Measurements from ENCODE around the gene GABARAPL2. TPM values are rescaled to one million over a fixed set of nuclear protein-coding genes. Genes with fewer than 3 reads are reported as not detected.
"Not testable (repeated sequence)": the region's sequence is repeated elsewhere in the genome, so short reads cannot be mapped to it uniquely, and the experiment has no call there.

Gene GABARAPL2
- polyA plus RNA-seq, 2 of the 4 experiments (the other 2 are of a cell fraction) = 80.6 to 107 TPM

DNA sequence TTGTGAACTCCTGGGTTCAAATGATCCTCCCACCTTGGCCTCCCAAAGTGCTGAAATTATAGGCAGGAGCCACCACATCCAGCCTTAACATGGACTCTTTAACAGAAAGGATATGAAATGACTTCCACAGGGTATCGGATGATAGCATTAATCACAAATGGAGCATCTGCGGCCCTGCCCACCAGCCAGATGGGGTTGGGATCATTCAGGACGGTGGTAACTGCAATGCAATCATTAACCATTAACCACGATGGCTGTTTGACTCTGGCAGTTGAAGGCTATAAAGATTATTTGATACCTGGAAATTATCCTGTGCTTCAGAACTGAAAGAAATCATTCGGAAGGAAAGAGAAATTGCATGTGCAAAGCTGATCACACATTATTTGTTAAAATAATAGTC, 24.9 kb upstream of the GABARAPL2 start:
- Histone ChIP-seq H3K27ac (no peak overlapping the region), H3K4me3 (no peak overlapping the region), H3K4me2 (no peak overlapping the region), H3K9me3 (no peaks in the 10 kb centered on the region), H3K4me1 (no peaks in the 10 kb centered on the region)
- FAIRE-seq = no peak
- 75% methylated on average over 5 of the region's 5 CpGs for WGBS (ENCODE audit: missing lambda C conversion rate)
- TF ChIP-seq EP300 (IDR thresholded peaks at IDR 0.05) = no peak
- TF ChIP-seq, protein P1, sequence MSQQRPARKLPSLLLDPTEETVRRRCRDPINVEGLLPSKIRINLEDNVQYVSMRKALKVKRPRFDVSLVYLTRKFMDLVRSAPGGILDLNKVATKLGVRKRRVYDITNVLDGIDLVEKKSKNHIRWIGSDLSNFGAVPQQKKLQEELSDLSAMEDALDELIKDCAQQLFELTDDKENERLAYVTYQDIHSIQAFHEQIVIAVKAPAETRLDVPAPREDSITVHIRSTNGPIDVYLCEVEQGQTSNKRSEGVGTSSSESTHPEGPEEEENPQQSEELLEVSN (IDR thresholded peaks at IDR 0.05; ENCODE audit: borderline replicate concordance, low read depth) = no peak
- TF ChIP-seq, protein P2, sequence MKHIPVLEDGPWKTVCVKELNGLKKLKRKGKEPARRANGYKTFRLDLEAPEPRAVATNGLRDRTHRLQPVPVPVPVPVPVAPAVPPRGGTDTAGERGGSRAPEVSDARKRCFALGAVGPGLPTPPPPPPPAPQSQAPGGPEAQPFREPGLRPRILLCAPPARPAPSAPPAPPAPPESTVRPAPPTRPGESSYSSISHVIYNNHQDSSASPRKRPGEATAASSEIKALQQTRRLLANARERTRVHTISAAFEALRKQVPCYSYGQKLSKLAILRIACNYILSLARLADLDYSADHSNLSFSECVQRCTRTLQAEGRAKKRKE (CRISPR knock-in tag; IDR thresholded peaks at IDR 0.05; ENCODE audit: low read depth) = no peak
- TF ChIP-seq HOXB5 (CRISPR knock-in tag; IDR thresholded peaks at IDR 0.05) = no peak
- TF ChIP-seq MAFK (IDR thresholded peaks at IDR 0.05; ENCODE audit: partially characterized antibody) = no peak
- no peak for TF ChIP-seq POLR2A (IDR thresholded peaks at IDR 0.05; ENCODE audit: low read length)
- TF ChIP-seq, protein P3, sequence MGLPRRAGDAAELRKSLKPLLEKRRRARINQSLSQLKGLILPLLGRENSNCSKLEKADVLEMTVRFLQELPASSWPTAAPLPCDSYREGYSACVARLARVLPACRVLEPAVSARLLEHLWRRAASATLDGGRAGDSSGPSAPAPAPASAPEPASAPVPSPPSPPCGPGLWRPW (IDR thresholded peaks at IDR 0.05) = no peak
- TF ChIP-seq FOXS1 (CRISPR knock-in tag; IDR thresholded peaks at IDR 0.05) = no peak
- TF ChIP-seq, protein P4, sequence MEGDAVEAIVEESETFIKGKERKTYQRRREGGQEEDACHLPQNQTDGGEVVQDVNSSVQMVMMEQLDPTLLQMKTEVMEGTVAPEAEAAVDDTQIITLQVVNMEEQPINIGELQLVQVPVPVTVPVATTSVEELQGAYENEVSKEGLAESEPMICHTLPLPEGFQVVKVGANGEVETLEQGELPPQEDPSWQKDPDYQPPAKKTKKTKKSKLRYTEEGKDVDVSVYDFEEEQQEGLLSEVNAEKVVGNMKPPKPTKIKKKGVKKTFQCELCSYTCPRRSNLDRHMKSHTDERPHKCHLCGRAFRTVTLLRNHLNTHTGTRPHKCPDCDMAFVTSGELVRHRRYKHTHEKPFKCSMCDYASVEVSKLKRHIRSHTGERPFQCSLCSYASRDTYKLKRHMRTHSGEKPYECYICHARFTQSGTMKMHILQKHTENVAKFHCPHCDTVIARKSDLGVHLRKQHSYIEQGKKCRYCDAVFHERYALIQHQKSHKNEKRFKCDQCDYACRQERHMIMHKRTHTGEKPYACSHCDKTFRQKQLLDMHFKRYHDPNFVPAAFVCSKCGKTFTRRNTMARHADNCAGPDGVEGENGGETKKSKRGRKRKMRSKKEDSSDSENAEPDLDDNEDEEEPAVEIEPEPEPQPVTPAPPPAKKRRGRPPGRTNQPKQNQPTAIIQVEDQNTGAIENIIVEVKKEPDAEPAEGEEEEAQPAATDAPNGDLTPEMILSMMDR (IDR thresholded peaks at IDR 0.05) = no peak
- no peak for TF ChIP-seq JUNB (IDR thresholded peaks at IDR 0.05)
- TF ChIP-seq TP53 (CRISPR knock-in tag; IDR thresholded peaks at IDR 0.05) = no peak
- TF ChIP-seq EHMT2 (IDR thresholded peaks at IDR 0.05; ENCODE audit: low read depth) = no peak
- no peak for TF ChIP-seq HDAC2 (IDR thresholded peaks at IDR 0.05)
- TF ChIP-seq CBX2 (IDR thresholded peaks at IDR 0.05; ENCODE audit: borderline replicate concordance, low read depth) = no peak
- TF ChIP-seq CEBPB (IDR thresholded peaks at IDR 0.05) = no peak
- TF ChIP-seq RARB (CRISPR knock-in tag; IDR thresholded peaks at IDR 0.05) = no peak
- no peak for TF ChIP-seq FOSB (CRISPR knock-in tag; IDR thresholded peaks at IDR 0.05)
- no peak for TF ChIP-seq RNF2 (IDR thresholded peaks at IDR 0.05; ENCODE audit: borderline replicate concordance, low read depth)
- no peak for TF ChIP-seq JUN (IDR thresholded peaks at IDR 0.05)
- DNase-seq (ENCODE audit: low read depth in 1 of 2, low spot score in 1 of 2) = no peak
- ChIA-PET CTCF (interaction anchor here (0.6 to 1.0 kb wide), 3 partner anchors 24 to 548 kb away, joined by 3 read pairs; no protein-coding TSS in a partner anchor), POLR2A (no interaction called here)
- no peak for ATAC-seq

DNA sequence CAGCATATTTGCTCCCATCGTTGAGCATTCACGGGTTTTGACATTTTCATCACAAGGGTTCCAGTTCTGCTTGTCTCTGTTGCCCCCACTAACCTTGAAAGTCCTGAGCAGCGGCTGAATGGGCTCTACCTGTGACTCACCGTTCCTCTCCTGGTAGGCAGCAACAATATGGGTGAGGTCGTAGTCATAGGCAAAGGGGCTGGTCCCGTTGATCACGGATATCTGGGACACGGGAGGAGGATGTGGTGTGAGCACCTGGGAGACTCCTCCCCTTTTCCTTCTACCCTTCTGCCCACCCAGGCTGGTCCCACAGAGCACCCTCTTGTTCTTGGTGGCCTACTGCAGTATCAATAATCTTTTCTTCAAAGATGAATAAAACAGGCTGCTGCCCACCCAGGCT, 23.7 kb upstream of the GABARAPL2 start:
- H3K4me2 ChIP-seq; H3K9me3 ChIP-seq; H3K27ac ChIP-seq; ATAC-seq; H3K4me1 ChIP-seq; DNase-seq (ENCODE audit: low read depth in 1 of 2, low spot score in 1 of 2); POLR2A ChIA-PET; H3K4me3 ChIP-seq; FAIRE-seq: not testable (repeated sequence)
- 81% methylated on average over 8 of the region's 8 CpGs for WGBS (ENCODE audit: missing lambda C conversion rate)
- CTCF ChIA-PET = interaction anchor here (1.0 kb wide), 1 partner anchor 26 kb away, joined by 3 read pairs; no protein-coding TSS in a partner anchor

DNA sequence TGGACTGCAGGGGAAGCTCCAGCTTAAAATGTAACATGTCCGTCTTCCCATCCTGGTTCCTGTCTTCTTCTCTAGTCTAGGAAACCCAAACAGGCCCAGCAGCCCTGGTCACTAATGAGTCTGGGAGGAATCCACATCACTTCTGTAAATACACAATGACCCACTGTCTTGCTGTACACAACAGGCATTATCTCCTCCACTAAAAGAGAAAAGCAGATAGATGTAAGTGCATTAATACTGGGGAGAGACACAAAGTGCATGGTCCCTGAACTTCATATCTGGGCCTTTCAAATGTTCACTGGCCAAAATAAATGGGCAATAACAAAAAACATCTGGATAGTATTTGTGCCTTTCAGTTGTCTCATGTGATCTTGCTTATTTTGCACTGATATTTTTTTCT, 20.3 kb upstream of the GABARAPL2 start:
- H3K4me1 ChIP-seq; H3K9me3 ChIP-seq; H3K27ac ChIP-seq; H3K4me3 ChIP-seq; POLR2A ChIA-PET; H3K4me2 ChIP-seq; ATAC-seq; FAIRE-seq; DNase-seq (ENCODE audit: low read depth in 1 of 2, low spot score in 1 of 2): not testable (repeated sequence)
- WGBS (ENCODE audit: missing lambda C conversion rate) = 100% methylated on average over 1 of the region's 1 CpG
- CTCF ChIA-PET = interaction anchor here (2.2 kb wide), 1 partner anchor 28 kb away, joined by 10 read pairs; no protein-coding TSS in a partner anchor
